Measurements from ENCODE around the gene OSBPL6. TPM values are rescaled to one million over a fixed set of nuclear protein-coding genes. Genes with fewer than 3 reads are reported as not detected.

The OSBPL6 gene
- total RNA-seq, 1 experiment from 2014 or later = 11.6 TPM

GRCh38 chr2:178223806-178224205 is 29.5 kb downstream of the OSBPL6 start:
- Histone ChIP-seq H3K9me2 (ENCODE audit: insufficient read depth) (no peaks in the 10 kb centered on the region), H3K4me1 (ENCODE audit: control insufficient read depth in 1 of 2, insufficient read depth in 2 of 2, low read length in 2 of 2) (no peaks in the 10 kb centered on the region), H3K4me2 (ENCODE audit: low read length) (no peak overlapping the region), H2AFZ (ENCODE audit: low read depth, low read length, poor library complexity, severe bottlenecking) (no peak overlapping the region), H4K20me1 (ENCODE audit: insufficient read depth) (no peaks in the 10 kb centered on the region), H3K4me3 (replicated peaks in 1 of 2; ENCODE audit: low read depth in 1 of 2, low read length in 2 of 2) (no peak overlapping the region), H3K9ac (ENCODE audit: low read length) (no peak overlapping the region), H3K79me2 (ENCODE audit: insufficient read depth, low read length) (no peaks in the 10 kb centered on the region), H3K27ac (ENCODE audit: low read depth, low read length) (no peak overlapping the region), H3K27me3 (ENCODE audit: insufficient read depth, low read length) (no peaks in the 10 kb centered on the region), H3K36me3 (ENCODE audit: control insufficient read depth in 1 of 2, insufficient read depth in 2 of 2, low read length in 2 of 2) (no peaks in the 10 kb centered on the region), H3K9me3 (ENCODE audit: control insufficient read depth in 1 of 2, insufficient read depth in 1 of 2, low read depth in 1 of 2, low read length in 2 of 2) (no peaks in the 10 kb centered on the region)
- no peak for DNase-seq (ENCODE audit: low read depth, low spot score)
- ChIA-PET RAD21 (ENCODE audit: low non-redundant PET in 1 of 2, low total read pairs in 2 of 2, uncharacterized antibody in 2 of 2, unreplicated experiment in 2 of 2) (no interaction called here), POLR2A (no interaction called here), CTCF (no interaction called here)
- BruUV-seq (replicated peaks) = no TSS peak
- ATAC-seq = no peak
- intact Hi-C loops (cut with micrococcal nuclease) = no loop called here
- no peak for TF ChIP-seq RAD21 (IDR thresholded peaks at IDR 0.05; ENCODE audit: low read depth)
- no peak for TF ChIP-seq MAX (IDR thresholded peaks at IDR 0.05)
- TF ChIP-seq ZFX (IDR thresholded peaks at IDR 0.05) = no peak
- no peak for TF ChIP-seq EZH2 (IDR thresholded peaks at IDR 0.05)
- TF ChIP-seq ATF3 (IDR thresholded peaks at IDR 0.05) = no peak

GRCh38 chr2:178225006-178225805 is 30.9 kb downstream of the OSBPL6 start:
- ChIA-PET CTCF (no interaction called here), RAD21 (ENCODE audit: low non-redundant PET in 1 of 2, low total read pairs in 2 of 2, uncharacterized antibody in 2 of 2, unreplicated experiment in 2 of 2) (no interaction called here), POLR2A (no interaction called here)
- Histone ChIP-seq H3K27me3 (ENCODE audit: insufficient read depth, low read length) (no peaks in the 10 kb centered on the region), H3K79me2 (ENCODE audit: insufficient read depth, low read length) (no peaks in the 10 kb centered on the region), H3K4me3 (replicated peaks in 1 of 2; ENCODE audit: low read depth in 1 of 2, low read length in 2 of 2) (no peak overlapping the region), H3K27ac (ENCODE audit: low read depth, low read length) (no peak overlapping the region), H3K9me3 (ENCODE audit: control insufficient read depth in 1 of 2, insufficient read depth in 1 of 2, low read depth in 1 of 2, low read length in 2 of 2) (no peaks in the 10 kb centered on the region), H2AFZ (ENCODE audit: low read depth, low read length, poor library complexity, severe bottlenecking) (no peak overlapping the region), H3K9me2 (ENCODE audit: insufficient read depth) (no peaks in the 10 kb centered on the region), H3K36me3 (ENCODE audit: control insufficient read depth in 1 of 2, insufficient read depth in 2 of 2, low read length in 2 of 2) (no peaks in the 10 kb centered on the region), H3K9ac (ENCODE audit: low read length) (no peak overlapping the region), H3K4me2 (ENCODE audit: low read length) (no peak overlapping the region), H4K20me1 (ENCODE audit: insufficient read depth) (no peaks in the 10 kb centered on the region), H3K4me1 (ENCODE audit: control insufficient read depth in 1 of 2, insufficient read depth in 2 of 2, low read length in 2 of 2) (no peaks in the 10 kb centered on the region)
- DNase-seq (ENCODE audit: low read depth, low spot score) (no peak), ATAC-seq (no peak)
- intact Hi-C loops (cut with micrococcal nuclease) = no loop called here
- BruUV-seq (replicated peaks) = no TSS peak
- no peak for TF ChIP-seq CBX3 (IDR thresholded peaks at IDR 0.05; ENCODE audit: low read depth)
- no peak for TF ChIP-seq ATF3 (IDR thresholded peaks at IDR 0.05)
- TF ChIP-seq SRF (IDR thresholded peaks at IDR 0.05; ENCODE audit: low read depth) = no peak
- TF ChIP-seq CTCF (IDR thresholded peaks at IDR 0.05 in 2 of 3, conservative IDR thresholded peaks at IDR 0.05 in 1 of 3; ENCODE audit: borderline replicate concordance in 1 of 3, insufficient read depth in 1 of 3, low read depth in 2 of 3, low read length in 2 of 3) = no peak
- TF ChIP-seq REST (IDR thresholded peaks at IDR 0.05; ENCODE audit: low read depth) = no peak
- no peak for TF ChIP-seq RAD21 (IDR thresholded peaks at IDR 0.05; ENCODE audit: low read depth)
- TF ChIP-seq YY1 (IDR thresholded peaks at IDR 0.05; ENCODE audit: extremely low read depth, insufficient replicate concordance, low read depth, low read length) = no peak
- no peak for TF ChIP-seq JUND (IDR thresholded peaks at IDR 0.05)
- TF ChIP-seq ZNF274 (IDR thresholded peaks at IDR 0.05; ENCODE audit: low read depth, low read length) = no peak

All from HCT116 (cell line).